Esophagus squamous epithelium (tissue), 5 donors: ENCODE data around the gene SMDT1. TPM values are rescaled to one million over a fixed set of nuclear protein-coding genes. Genes with fewer than 3 reads are reported as not detected.
"Not testable (repeated sequence)": the region's sequence is repeated elsewhere in the genome, so short reads cannot be mapped to it uniquely, and the experiment has no call there.

Experiments
- DNase-seq: peaks from one replicate; lab custom pipeline; 2025; lab: John Stamatoyannopoulos, UW
- H3K27ac ChIP-seq, 4 donors: fragments of 200-600 bp; sonication (generic); one replicate each; pipeline ENCODE4 v1.5.1; 2016 to 2019; ENCODE audit warnings: mild to moderate bottlenecking in 1 of 4
- H3K27me3 ChIP-seq, 4 donors: fragments of 200-600 bp; sonication (generic); 1 replicate in 3 of 4; 2 replicates in 1 of 4; pipeline versions ENCODE4 v1.5.1 to v1.6.0; 2017 to 2021; ENCODE audit warnings: antibody characterized with exemption in 1 of 4
- H3K36me3 ChIP-seq, 3 donors: fragments of 200-600 bp; sonication (generic); one replicate each; pipeline ENCODE4 v1.5.1; 2016 to 2019
- H3K4me1 ChIP-seq, 3 donors: fragments of 200-600 bp; sonication (generic); one replicate each; pipeline ENCODE4 v1.5.1; 2017 to 2019
- H3K4me3 ChIP-seq, 4 donors: fragments of 200-600 bp; sonication (generic); 1 replicate in 3 of 4; 2 replicates in 1 of 4; pipeline ENCODE4 v1.5.1; 2016 to 2019; ENCODE audit warnings: mild to moderate bottlenecking in 2 of 4, moderate library complexity in 1 of 4
- H3K9me3 ChIP-seq, 3 donors: fragments of 200-600 bp; sonication (generic); one replicate each; pipeline ENCODE4 v1.5.1; 2016 to 2019
- POLR2A ChIP-seq, 4 donors: fragments of 450-650 bp; IDR thresholded peaks; one replicate each; pipeline ENCODE4 v1.6.1; 2017; ENCODE audit warnings: antibody characterized with exemption in 4 of 4, mild to moderate bottlenecking in 4 of 4, moderate library complexity in 3 of 4
- WGBS, 2 donors: methylation state at CpG; one replicate each; pipeline ENCODE4 v1.1.5; 2018; 5-methylcytosine and 5-hydroxymethylcytosine counted together
- intact Hi-C: fragments of 100-400 bp; cut with DNase I; formaldehyde crosslinking; loops from one replicate; pipeline ENCODE4 v1.15.0; 2022
- total RNA-seq, 4 donors: library from RNA; depleted of rRNA; stranded (reverse); fragments of >200 nt; gene quantifications; one replicate each; pipeline ENCODE4 v1.1.0, GENCODE V29; 2016
- TF ChIP-seq, protein P1 (sequence below), 6 experiments: fragments of 450-650 bp in 4 of 6; fragments of 200-600 bp in 2 of 6; sonication (generic) in 2 of 6; IDR thresholded peaks; one replicate each; pipeline ENCODE4 v1.5.1; 2016 to 2019; ENCODE audit warnings: antibody characterized with exemption in 6 of 6, mild to moderate bottlenecking in 4 of 6, moderate library complexity in 4 of 6
- donor health status: DM: yes; HTN: yes; CAD: no.

The SMDT1 gene
- total RNA-seq, 4 donors from 2014 or later, result 4.9 to 15.4 (median 8.6) TPM

DNA sequence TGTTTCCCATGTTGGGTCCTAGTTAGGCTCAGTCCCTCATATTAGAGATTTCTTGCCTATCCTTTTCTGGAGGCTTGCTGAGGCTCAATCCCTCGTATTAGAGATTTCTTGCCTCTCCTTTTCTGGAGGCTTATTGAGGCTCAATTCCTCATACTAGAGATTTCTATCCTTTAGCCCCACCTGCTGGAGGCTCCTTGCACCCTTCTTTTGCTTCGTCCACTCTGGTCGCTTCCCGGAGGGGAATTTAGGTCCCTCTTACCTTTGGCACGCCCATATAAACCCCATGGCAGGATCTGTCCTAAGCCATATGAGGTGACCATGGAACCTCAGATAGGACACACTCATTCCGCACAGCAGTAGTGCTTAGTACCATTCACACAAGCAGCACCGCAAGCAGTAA is 35.2 kb downstream of the SMDT1 start:
- WGBS, 2 donors, result 75 to 95% methylated on average over 3 to 7 of the region's 7 CpGs
- DNase-seq, result no peak
- TF ChIP-seq POLR2A (IDR thresholded peaks at IDR 0.05), result no peak
- no peak overlapping the region for H3K27ac ChIP-seq
- H3K9me3 ChIP-seq, result peaks cover 9 to 28% (median 22%) of the 10 kb centered on the region in 3 donors
- no peak overlapping the region for H3K4me3 ChIP-seq
- H3K4me1 ChIP-seq, result no peaks in the 10 kb centered on the region
- H3K36me3 ChIP-seq, result peaks cover 0 to 7% (median 0%) of the 10 kb centered on the region in 3 donors
- intact Hi-C loops, result no loop called here
- no peaks in the 10 kb centered on the region for H3K27me3 ChIP-seq

DNA sequence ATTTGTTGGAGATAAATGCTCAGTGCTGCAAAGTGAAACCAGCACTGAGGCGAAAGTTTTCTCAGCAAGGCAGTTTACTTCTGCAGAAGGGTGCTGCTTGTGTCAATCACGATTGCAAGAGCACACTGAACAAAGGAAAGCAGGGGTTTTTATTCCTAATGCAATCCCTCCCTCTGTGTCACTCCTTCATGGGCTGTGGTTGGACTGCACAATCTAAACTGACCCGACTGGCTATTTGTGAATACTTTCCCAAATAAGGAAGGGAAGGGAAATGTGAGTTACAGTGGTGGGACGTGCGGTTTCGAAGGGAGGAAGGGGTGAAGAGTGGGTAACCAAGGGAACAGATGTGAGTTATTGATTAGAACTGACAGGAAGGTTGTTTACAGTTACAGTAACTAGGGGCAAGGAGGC is 35.9 kb downstream of the SMDT1 start:
- 55 to 78% methylated on average over 6 of the region's 6 CpGs for WGBS, 2 donors
- H3K36me3 ChIP-seq, intact Hi-C loops, H3K4me1 ChIP-seq, H3K4me3 ChIP-seq, H3K27me3 ChIP-seq, H3K27ac ChIP-seq, DNase-seq: not testable (repeated sequence)
- H3K9me3 ChIP-seq, result peaks cover 9 to 28% (median 22%) of the 10 kb centered on the region in 3 donors

DNA sequence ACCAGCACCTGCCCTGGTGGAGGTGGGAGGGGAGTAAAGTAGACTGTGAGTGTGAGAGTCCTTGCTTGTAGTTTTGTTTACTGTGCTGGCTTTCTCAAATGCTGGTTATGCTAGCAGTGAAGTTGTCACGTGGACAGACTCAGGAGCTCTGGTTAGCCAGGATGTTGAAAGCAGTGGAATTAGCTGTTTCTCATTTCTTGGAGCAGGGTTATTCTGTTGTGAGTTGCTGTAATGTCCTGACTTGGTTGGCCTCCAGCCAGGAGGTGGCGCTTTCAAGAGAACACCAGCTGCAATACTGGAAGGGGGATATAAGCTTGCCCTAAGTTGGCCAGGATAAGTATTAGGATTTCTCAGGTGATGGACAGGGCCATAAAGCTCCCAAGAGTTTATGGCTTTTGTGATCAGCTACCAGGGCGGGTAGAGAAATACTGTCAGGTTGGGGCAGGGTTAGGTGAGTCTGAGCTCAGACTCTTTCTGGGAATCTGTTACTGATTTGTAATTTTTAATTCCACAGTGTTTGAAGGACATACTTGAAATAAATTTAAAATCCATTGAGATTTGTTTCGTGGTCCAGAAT is 37.4 kb downstream of the SMDT1 start:
- no peaks in the 10 kb centered on the region for H3K4me1 ChIP-seq
- H3K4me3 ChIP-seq, result no peak overlapping the region
- no peaks in the 10 kb centered on the region for H3K27me3 ChIP-seq
- H3K9me3 ChIP-seq, result peaks cover 9 to 28% (median 22%) of the 10 kb centered on the region in 3 donors
- TF ChIP-seq, protein P1, sequence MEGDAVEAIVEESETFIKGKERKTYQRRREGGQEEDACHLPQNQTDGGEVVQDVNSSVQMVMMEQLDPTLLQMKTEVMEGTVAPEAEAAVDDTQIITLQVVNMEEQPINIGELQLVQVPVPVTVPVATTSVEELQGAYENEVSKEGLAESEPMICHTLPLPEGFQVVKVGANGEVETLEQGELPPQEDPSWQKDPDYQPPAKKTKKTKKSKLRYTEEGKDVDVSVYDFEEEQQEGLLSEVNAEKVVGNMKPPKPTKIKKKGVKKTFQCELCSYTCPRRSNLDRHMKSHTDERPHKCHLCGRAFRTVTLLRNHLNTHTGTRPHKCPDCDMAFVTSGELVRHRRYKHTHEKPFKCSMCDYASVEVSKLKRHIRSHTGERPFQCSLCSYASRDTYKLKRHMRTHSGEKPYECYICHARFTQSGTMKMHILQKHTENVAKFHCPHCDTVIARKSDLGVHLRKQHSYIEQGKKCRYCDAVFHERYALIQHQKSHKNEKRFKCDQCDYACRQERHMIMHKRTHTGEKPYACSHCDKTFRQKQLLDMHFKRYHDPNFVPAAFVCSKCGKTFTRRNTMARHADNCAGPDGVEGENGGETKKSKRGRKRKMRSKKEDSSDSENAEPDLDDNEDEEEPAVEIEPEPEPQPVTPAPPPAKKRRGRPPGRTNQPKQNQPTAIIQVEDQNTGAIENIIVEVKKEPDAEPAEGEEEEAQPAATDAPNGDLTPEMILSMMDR (IDR thresholded peaks at IDR 0.05), result no peak
- TF ChIP-seq POLR2A (IDR thresholded peaks at IDR 0.05), result no peak
- no peak overlapping the region for H3K27ac ChIP-seq
- peaks cover 0 to 7% (median 0%) of the 10 kb centered on the region in 3 donors for H3K36me3 ChIP-seq
- intact Hi-C loops, result no loop called here
- WGBS, 2 donors, result 91 to 100% methylated on average over 1 to 3 of the region's 4 CpGs
- no peak for DNase-seq

DNA sequence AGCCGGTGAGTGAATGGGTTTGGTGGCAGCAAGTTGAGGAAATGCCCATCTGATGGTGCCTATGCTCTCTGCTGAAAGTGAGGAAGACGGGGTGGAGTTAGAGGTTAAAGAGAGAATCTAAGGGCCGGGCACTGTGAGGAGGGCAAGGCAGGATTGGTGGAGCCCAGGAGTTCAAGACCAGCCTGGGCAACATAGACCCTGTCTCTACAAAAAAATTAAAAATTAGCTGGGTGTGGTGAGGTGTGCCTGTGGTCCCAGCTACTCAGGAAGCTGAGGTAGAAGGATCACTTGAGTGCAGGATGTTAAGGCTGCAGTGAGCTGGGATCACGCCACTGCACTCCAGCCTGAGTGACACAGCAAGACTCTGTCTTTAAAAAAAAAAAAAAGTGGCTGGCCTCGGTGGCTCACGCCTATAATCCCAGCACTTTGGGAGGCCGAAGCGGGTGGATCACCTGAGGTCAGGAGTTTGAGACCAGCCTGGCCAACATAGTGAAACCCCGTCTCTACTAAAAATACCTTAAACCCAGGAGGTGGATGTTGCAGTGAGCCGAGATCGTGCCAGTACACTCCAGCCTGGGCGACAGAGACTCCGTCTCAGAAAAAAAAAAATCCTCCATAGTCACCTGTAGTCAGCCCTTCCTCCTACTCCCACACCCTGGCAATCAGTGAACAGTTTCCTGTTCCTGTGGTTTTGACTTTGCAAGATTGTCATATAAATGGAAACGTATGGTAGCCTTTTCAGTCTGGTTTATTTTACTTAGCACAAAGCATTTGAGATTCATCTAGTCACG is 40.9 kb downstream of the SMDT1 start:
- DNase-seq, H3K36me3 ChIP-seq, H3K4me3 ChIP-seq, H3K4me1 ChIP-seq, H3K27me3 ChIP-seq, H3K27ac ChIP-seq, intact Hi-C loops: not testable (repeated sequence)
- 70 to 73% methylated on average over 14 to 15 of the region's 15 CpGs for WGBS, 2 donors
- peaks cover under 1 to 11% (median 6%) of the 10 kb centered on the region in 3 donors for H3K9me3 ChIP-seq

DNA sequence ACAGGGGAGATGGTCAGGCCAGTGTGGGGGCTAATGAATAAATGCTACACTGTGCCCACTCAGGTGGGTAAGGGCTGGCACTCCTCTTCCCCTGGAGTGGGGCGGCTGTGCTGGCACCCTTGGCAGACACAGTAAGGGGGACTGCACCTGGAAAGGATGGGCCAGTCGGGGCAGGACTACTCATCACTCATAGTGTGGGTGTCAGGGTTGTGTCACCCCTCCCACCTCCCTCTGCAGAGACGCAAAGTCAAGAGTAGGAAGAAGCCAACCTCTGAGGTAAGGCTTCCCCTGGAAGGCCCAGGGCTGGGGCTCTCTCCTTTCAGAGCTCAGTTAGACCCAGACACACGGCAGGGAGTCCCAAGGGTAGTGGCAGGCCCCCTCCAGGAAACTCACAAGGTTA is 44.0 kb downstream of the SMDT1 start:
- intact Hi-C loops, DNase-seq, H3K36me3 ChIP-seq, H3K27ac ChIP-seq, H3K4me1 ChIP-seq, H3K27me3 ChIP-seq, H3K9me3 ChIP-seq, H3K4me3 ChIP-seq: not testable (repeated sequence)
- WGBS, 2 donors, result no CpG with 5 or more reads among the region's 4 CpGs

DNA sequence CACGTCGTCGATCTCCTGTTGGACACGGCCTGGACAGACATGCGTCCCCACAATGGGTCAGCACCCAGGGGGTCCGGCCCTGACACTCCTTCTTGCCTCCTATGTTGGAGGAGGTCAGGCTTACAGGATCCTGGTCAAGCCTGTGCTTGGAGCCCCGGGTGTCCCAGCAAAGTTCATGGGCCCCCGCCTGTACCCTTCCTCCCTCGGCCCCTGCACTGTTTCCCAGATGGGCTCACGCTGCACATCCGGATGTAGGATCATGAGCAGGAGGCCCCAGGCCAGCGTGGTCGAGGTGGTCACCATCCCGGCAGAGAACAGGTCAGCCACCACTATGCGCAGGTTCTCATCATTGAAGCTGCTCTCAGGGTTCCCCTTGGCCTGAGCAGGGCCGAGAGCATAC is 48.1 kb downstream of the SMDT1 start:
- H3K27ac ChIP-seq, result no peak overlapping the region
- TF ChIP-seq POLR2A (IDR thresholded peaks at IDR 0.05), result no peak
- TF ChIP-seq, protein P1 (IDR thresholded peaks at IDR 0.05), result no peak
- 80 to 89% methylated on average over 4 of the region's 16 CpGs for WGBS, 2 donors
- peaks cover 0 to 5% (median 0%) of the 10 kb centered on the region in 3 donors for H3K4me1 ChIP-seq
- no peak overlapping the region for H3K4me3 ChIP-seq
- no peak for DNase-seq
- no peaks in the 10 kb centered on the region for H3K36me3 ChIP-seq
- no peaks in the 10 kb centered on the region for H3K9me3 ChIP-seq
- no peaks in the 10 kb centered on the region for H3K27me3 ChIP-seq
- intact Hi-C loops, result no loop called here

DNA sequence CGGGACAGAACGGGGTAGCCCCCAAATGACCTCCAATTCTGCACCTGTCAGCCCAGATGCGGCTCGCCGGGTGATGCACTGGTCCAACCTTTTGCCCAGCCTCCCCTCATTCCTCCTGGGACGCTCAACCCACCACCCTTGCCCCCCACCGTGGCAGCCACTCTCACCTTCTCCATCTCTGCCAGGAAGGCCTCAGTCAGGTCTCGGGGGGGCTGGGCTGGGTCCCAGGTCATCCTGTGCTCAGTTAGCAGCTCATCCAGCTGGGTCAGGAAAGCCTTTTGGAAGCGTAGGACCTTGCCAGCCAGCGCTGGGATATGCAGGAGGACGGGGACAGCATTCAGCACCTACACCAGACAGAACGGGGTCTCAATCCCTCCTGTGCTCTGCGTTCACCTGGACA is 48.5 kb downstream of the SMDT1 start:
- intact Hi-C loops, DNase-seq, H3K27me3 ChIP-seq, H3K27ac ChIP-seq, H3K4me1 ChIP-seq, H3K9me3 ChIP-seq, H3K4me3 ChIP-seq, H3K36me3 ChIP-seq: not testable (repeated sequence)
- WGBS, 2 donors, result 77% methylated on average over 3 of the region's 13 CpGs; no CpG with 5 or more reads in 1 of the 2 donors

DNA sequence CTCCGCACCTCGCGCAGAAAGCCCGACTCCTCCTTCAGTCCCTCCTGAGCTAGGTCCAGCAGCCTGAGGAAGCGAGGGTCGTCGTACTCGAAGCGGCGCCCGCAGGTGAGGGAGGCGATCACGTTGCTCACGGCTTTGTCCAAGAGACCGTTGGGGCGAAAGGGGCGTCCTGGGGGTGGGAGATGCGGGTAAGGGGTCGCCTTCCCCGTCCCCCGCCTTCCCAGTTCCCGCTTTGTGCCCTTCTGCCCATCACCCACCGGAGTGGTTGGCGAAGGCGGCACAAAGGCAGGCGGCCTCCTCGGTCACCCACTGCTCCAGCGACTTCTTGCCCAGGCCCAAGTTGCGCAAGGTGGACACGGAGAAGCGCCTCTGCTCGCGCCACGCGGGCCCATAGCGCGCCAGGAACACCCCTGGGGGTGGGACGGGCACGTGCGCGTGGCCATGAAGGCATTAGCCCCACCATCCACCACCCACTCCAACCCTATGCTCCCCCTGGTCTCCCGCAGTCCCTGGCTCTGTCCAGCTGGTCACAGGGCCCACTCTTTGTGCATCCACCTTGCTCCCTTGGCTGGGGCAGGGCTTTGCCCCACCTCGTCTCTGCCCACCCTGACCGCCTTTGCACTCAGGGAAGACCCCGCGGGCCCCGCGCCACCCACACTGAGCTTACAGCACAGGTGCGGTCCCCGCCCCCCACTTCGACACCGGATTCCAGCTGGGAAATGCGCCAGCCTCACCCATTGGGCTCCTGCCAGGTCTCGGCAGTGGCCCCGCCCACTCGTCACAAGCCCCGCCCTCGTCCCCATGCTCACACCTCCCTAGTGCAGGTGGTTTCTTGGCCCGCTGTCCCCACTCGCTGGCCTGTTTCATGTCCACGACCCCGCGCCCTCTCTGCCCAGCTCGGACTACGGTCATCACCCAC is 49.5 kb downstream of the SMDT1 start:
- DNase-seq, H3K27me3 ChIP-seq, intact Hi-C loops, H3K9me3 ChIP-seq, H3K4me1 ChIP-seq, H3K27ac ChIP-seq, H3K4me3 ChIP-seq, H3K36me3 ChIP-seq: not testable (repeated sequence)
- 52 to 55% methylated on average over 16 to 22 of the region's 65 CpGs for WGBS, 2 donors

DNA sequence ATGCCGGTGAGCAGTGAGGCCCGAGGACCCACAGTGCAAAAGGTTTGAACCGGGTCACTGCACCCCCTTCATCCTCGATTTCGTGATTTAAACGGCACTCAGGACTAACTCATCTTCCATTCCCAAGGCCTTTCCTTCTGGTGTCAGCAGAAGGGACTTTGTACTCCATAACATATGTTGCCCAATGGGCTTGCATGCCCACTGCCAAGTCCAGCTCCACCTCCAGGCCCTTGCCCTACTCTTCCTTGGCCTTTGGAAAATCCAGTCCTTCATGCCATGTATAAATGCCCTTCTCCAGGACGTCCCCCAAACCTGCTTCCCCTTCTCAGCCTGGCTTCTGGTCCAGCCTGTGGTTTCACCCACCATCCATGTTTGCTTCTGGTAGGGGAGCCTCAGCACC is 50.7 kb downstream of the SMDT1 start:
- DNase-seq, H3K4me3 ChIP-seq, H3K36me3 ChIP-seq, intact Hi-C loops, H3K27me3 ChIP-seq, H3K9me3 ChIP-seq, H3K27ac ChIP-seq, H3K4me1 ChIP-seq: not testable (repeated sequence)
- 0 to 8% methylated on average over 1 of the region's 7 CpGs for WGBS, 2 donors
